Right ventricle myocardium superior (tissue), 1 donor: ENCODE data around the gene TRNAU1AP. TPM values are rescaled to one million over a fixed set of nuclear protein-coding genes. Genes with fewer than 3 reads are reported as not detected.
A peak's percentile ranks its signal among the peaks of the same experiment; 100 is the strongest.
"Not testable (repeated sequence)": the region's sequence is repeated elsewhere in the genome, so short reads cannot be mapped to it uniquely, and the experiment has no call there.

Experiments used
- ATAC-seq: fragments of 200-7000 bp; cut with Tn5 transposase; one replicate; pipeline ENCODE4 v1.9.1; 2020; ENCODE audit warnings: mild to moderate bottlenecking; ENCODE audit not compliant: poor library complexity
- DNase-seq: peaks from one replicate; pipeline ENCODE4 v3.0.0-alpha.2; 2020
- intact Hi-C: fragments of 100-400 bp; cut with DNase I; formaldehyde crosslinking; loops from one replicate; pipeline ENCODE4 v1.11.2; 2022
- total RNA-seq: library from RNA; stranded (reverse); fragmentation: NEBNext Ultra II Directional; extraction: Animal tissue kit (Norgen Biotek cat#: 25700); gene quantifications from one replicate; pipeline ENCODE4 v1.2.1, GENCODE V29; 2021
- donor health status: DM: no; HTN: yes; CAD: no; lungs with severe emphysema.

TRNAU1AP gene
- total RNA-seq, 1 donor from 2014 or later: 11.7 TPM

DNA sequence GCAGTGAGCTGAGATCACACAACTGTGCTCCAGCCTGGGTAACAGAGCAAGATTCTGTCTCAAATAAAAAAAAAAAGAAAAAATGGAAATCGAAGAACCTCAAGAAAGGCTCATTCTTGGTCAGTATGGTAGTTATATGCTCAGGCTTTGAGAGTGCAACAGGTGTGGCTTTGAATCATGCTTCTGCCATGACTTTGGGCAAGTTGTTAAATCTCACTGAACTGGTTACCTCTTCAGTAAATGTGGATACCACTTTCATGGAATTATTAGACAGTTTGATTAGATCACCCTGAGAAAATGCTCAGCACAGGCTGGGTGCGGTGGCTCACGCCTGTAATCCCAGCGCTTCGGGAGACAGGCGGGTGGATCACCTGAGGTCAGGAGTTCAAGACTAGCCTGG is 12.8 kb downstream of the TRNAU1AP start:
- DNase-seq (no peak), ATAC-seq (no peak)
- intact Hi-C loops: no loop called here

DNA sequence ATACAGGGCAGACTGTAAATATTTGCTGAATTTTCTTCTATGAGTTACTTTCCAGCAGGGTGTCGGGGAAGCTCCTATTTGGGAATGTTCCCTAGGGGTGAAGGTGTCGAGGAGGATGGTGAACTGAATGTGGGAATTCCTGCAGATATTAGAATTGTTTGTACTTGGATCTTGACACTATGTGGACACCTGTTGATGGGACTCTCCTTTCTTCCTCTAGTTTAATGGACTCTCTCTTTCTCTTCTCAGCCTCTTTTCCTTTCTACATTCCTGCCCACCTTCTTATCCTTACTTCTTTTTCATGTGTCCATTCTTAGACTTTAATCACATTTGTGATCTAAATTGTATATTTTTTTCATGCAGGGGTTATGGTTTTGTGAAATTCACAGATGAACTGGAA is 14.0 kb downstream of the TRNAU1AP start:
- no peak for DNase-seq
- ATAC-seq: no peak
- intact Hi-C loops: no loop called here

DNA sequence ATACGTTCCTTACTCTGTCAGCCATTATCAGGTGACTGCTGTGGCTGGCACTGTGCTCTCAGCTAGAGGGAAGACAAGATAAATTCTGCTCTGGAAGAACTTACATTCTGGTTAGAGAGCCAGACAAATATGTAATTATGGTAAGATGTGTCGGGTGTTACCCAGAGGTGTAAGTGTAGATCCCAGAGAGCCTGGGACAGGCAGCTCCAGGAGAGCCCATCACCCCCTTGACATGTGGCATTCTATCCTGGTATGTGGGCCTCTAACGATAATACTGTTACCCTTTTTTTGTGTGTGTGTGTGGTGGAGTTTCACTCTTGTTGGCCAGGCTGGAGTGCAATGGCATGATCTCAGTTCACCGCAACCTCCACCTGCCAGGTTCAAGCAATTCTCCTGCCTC is 19.0 kb downstream of the TRNAU1AP start:
- DNase-seq: no peak
- no peak for ATAC-seq
- intact Hi-C loops: no loop called here

DNA sequence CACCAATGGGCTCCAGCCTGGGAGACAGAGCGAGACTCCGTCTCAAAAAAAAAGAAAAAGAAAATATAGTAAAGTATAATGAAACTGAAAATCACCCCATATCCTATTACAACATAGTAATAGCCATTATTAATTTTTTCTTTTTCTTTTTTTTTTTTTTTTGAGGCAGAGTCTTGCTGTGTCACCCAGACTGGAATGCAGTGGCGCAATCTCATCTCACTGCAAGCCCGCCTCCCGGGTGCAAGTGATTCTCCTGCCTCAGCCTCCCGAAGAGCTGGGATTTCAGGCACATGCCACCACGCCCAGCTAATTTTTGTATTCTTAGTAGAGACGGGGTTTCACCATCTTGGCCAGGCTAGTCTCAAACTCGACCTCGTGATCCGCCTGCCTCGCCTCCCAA is 20.0 kb downstream of the TRNAU1AP start:
- intact Hi-C loops, ATAC-seq, DNase-seq: not testable (repeated sequence)

DNA sequence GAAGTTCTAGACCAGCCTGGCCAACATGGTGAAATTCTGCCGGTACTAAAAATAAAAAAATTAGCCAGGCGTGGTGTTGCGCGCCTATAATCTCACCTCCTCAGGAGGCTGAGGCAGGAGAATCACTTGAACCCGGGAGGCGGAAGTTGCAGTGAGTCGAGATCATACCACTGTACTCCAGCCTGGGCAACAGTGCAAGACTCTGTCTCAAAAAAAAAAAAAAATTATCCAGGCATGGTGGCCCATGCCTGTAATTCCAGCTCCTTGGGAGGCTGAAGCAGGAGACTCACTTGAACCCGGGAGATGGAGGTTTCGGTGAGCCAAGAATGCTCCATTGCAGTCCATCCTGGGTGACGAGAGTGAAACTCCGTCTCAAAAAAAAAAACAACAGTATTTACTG is 20.7 kb downstream of the TRNAU1AP start:
- no peak for ATAC-seq
- intact Hi-C loops: no loop called here
- DNase-seq: no peak

DNA sequence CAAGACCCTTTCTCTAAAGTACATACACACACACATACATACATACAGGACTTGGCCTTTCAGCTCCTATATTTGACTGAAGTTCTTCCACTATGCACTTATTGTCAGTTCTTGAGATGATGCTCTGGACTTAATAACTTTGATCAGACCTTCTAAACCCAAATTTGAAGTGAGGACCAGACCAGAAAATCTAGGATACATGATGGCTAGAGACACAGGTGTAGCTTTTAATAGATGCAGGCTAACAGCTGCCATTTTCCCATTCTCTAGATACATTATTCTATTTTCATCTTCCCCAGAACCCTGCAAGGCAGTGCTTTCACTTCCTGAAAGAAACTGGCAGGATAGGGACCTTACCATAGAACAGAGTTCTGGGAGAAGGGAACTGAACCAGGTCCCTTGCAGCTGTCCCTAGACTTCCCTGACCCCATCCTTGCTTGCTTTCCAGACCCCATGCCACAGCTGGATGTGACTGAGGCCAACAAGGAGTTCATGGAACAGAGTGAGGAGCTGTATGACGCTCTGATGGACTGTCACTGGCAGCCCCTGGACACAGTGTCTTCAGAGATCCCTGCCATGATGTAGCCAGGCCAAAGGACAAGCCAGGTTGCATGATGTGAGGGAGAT is 24.3 kb downstream of the TRNAU1AP start:
- intact Hi-C loops: no loop called here
- DNase-seq (no peak), ATAC-seq (no peak)

DNA sequence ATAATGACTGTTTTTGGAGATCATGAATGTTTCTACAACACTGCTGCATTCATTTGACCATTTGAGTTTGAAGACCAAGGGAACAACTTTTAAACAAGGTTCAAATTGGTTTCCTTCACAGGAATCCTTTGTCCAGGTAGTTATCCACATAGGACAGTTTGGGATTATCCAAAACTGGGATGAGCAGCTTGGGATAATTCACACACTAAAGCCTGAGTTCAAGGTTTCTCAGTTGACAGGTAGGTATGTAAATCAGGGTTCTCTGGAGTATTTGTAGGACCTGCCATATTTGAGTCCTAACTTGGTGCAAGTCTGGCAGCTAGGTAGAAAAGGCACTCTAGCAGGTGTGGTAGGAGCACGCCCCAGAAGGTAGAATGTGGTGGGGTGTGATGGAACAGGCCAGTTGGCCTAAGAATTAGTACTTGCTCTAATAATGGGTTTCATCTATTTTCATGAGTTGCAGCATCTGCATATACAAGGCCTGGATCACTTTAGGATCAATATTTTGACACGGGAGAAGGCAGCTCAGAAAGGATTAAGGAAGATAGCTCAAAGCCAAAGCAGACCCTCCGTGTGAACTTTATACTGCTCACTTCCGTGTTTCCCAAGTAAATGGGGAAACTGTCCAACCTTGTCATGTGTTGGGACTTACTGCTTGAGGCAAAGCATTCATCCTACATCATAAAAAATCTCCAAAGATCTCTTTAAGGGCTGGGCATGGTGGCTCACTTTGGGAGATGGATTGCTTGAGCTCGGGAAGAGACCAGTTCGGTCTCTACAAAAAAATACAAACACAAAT is 25.1 kb downstream of the TRNAU1AP start:
- intact Hi-C loops: no loop called here
- no peak for ATAC-seq

DNA sequence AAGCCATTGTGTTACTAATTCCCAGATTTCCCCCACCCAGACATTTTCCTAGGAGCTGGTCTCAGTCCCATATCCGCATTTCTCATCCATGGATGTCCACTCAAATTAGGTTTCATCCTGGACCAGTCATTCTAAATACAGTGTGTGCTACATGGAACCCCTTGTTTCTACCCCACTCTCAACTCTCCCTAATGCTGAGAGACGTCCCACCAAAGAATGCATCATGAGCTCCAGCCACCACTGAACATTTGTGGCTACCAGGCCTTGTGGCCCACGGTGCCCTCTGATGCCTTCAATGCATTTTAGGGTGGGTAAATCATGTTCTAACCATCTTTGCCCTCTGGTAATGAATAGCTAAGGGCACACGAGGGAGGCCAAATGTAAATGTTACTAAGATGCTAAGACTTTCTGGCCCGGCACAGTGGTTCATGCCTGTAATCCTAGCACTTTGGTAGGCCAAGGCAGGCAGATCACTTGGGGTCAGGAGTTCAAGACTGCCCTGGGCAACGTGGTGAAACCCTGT is 25.9 kb downstream of the TRNAU1AP start:
- no peak for ATAC-seq
- no peak for DNase-seq
- intact Hi-C loops: no loop called here

More for the DNA sequence above, 25.1 kb downstream of the TRNAU1AP start:
- no peak for DNase-seq

DNA sequence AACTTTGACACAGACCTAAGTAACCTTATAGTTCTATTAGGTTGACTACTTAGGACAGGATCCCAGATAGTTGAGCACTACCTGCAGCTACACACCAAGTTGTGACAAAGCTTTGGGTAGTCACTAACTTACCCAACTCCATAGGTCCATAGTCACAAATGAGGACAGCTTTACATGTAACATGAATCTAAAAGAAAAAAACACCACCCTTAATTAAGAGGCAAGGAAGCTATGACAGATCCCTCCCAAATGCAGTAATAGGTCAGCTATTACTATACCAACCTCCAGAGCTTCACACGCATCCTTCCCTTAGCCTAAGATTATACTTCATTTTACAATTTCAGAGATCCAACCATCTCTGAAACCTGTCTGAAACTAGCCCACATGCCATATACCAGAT is 26.5 kb downstream of the TRNAU1AP start:
- DNase-seq (no peak), ATAC-seq (no peak)
- intact Hi-C loops: no loop called here

DNA sequence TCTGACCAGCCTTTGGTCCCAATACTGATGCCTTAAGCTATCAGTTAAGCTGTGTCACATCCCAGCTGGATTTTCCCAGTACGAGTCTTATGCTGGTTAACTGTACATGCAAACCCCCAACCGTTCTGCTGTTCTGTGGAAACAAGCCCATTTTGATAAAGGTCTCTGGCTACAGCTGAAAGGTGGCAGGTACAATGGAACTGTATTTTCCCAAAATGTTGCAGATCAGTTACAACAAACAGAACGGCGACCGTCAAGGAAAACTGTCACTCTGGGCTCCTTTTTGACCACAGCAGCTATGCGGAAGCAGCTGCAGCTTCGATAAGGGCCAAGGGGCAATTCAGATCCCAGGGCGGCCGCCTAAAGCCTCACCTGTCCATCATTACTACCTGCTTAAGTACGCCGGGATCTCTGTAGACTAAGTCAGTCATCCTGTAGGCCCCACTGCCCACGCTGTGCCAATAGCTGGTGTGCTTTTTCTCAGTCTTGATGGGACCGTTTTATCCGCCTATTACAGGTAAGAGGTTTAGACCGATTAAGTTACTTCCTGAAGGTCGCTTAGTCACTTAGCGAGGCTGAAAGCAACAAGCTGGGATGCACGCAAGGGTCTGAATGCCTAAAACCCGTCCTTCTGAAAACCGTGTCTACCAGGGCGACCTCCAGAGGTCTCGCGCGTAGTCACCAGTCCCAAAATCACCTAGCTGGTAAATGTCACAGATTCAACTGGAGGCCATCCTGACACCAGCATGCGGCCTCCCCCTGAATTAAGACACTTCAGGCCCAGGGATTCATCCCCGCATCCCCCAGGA is 28.0 kb downstream of the TRNAU1AP start:
- intact Hi-C loops: no loop called here
- DNase-seq (no peak), ATAC-seq (peak; percentile 33)

DNA sequence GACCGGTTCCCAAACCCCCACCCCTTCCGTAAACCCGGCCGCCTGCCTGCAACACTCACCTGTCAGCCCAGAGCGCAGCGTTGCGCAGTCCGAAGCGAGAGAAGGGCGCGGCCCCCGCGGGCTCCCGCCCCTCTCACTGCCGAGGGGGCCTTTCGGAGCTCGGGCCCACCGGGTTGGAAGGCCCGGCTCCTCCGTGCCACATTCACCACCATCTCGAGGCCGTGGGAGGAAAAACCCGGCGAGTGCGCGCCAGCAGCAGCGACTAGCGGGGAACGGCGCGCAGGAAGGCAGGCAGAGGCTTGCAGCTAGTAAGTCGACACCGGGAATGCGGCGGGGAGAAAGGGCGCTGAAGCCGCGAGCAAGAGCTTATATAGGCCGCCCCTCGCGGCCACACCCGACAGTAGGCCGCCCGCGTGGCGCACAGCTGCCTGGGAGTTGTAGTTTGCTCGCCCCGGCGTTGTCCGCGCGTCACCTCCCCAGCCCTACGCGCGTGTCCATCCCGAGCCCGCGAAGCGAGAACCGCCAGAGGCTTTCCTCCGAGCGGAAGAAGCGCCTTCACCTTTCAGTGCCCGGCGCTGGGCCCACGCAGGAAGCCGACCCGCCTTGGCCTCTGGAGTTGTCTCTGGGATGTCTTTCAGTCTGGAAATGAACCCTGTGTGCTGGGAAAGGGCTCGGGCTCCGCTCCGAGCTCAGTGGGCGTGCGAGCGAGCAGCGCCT is 28.8 kb downstream of the TRNAU1AP start:
- peak; percentile 98 for DNase-seq
- ATAC-seq: peak; percentile 99
- intact Hi-C loops: no loop called here

DNA sequence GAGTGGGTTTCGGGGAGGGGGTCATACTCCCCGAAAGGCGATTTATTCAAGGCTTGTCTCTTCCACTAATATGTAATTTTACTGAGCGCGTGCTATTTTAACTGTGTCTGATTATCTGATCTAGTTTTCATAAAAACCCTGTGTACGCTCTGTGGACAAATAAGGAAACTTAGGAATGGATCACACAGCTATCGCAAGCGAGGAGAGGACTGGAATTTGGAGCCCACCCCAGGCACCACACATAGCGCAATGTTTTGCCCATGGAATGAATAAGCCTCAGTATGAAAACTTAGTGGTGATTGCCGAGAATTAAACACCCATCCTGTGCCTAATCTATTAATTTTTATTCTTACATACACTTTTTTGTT is 29.3 kb downstream of the TRNAU1AP start:
- DNase-seq: no peak
- ATAC-seq: peak; percentile 23
- intact Hi-C loops: no loop called here

DNA sequence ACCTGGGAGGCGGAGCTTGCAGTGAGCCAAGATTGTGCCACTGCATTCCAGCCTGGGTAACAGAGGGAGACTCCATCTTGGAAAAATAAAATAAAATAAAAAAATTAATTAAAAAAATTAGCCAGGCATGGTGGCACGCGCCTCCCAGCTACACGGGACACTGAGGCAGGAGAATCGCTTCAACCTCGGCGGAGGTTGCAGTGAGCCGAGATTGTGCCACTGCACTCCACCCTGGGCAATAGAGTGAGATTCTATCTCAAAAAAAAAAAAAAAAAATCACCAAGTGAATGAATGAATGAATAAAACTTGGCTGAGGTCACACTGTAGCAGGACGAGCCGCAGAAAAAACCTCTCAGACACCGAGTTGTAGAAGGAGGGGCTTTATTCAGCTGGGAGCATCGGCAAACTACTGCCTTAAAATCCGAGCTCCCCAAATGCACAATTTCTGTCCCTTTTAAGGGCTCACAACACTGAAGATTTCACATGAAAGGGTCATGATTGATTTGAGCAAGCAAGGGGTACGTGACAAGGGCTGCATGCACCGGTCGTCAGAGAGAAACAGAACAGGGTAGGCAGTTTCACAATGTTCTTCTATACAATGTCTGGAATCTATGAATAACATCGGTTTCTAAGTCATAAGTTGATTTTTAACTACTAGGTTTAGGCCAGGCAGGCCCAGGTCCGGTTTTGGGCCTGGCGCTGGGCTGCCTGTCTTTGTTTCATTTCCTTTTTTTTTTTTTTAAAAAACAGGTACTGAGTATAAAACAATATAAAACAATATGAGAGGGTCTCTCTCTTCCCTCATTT is 33.9 kb downstream of the TRNAU1AP start:
- intact Hi-C loops, ATAC-seq, DNase-seq: not testable (repeated sequence)

DNA sequence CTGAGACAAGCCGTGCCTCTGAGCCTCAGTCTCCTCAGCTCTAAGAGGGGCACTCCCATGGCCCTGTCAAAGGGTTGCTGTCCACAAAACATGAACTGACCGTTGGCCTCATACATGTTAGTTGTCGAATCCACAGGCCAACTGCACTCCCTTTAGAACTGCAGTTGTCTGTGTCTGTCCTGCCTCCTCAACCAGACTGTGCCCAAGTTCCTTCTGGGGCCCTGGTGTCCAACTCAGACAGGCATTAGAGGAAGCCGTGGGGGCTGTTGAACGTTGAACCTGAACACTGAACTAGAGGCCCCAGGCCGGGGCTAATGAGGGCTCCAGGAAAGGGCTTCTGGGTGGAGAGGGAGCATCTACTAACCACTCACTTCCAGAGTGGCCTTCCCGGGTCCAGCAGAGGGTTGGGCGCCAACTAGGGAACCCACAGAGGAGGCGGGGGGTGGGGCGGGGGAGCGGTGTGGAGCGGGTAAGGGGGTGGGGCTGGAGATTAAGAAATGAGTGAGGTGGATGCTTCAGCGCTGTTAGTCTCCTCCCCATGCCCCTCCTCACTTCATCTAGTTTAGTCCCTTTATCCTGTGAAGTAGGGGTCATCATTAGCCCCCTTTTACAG is 38.9 kb downstream of the TRNAU1AP start, which contains the start of gene RAB42:
RAB42 (plus strand) TSS at position 558 of the 613 bp plus-strand sequence. CDS start 247 bp downstream, outside the sequence.
- peak; percentile 58 for DNase-seq
- peak; percentile 51 for ATAC-seq
- intact Hi-C loops: no loop called here

DNA sequence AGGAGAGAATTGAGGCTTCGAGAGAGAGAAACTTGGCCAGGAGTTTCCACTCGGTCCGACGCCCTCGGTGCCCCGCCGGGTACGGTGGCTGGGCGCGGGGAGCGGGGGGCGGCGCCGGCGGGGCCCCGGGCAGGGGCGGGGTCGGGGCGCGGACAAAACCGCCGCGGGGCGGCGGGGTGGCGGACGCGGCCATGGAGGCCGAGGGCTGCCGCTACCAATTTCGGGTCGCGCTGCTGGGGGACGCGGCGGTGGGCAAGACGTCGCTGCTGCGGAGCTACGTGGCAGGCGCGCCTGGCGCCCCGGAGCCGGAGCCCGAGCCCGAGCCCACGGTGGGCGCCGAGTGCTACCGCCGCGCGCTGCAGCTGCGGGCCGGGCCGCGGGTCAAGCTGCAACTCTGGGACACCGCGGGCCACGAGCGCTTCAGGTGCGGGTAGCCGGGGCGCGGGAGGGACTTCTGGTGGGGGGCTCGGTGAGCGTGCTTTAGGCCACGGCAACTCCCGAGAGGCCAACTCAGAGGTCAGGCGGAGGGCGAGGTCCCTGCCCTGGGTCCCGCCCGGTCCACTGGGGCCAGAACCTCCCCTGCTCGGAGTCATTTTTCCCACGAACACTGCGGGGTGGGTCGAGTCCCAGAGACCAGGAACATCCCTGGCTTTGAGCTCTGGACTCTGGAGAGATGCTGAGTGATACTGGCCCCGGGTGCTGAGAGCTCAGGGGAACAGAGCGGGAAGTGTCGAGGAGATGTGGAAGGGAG is 39.6 kb downstream of the TRNAU1AP start:
- intact Hi-C loops: no loop called here
- peak; percentile 46 for DNase-seq
- ATAC-seq: peak; percentile 81

DNA sequence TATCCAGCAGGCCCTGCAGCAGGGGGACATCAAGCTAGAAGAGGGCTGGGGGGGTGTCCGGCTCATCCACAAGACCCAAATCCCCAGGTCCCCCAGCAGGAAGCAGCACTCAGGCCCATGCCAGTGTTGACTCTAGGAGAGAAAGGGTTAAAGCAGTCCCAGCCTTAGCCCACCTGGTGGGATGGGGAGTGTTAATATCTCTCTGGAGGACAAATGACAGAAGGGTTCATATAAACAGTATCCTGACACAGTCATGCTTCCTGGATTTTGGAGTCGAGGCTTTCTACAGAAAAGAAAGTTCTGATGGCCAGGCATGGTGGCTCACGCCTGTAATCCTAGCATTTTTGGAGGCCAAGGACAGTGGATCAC is 41.1 kb downstream of the TRNAU1AP start:
- intact Hi-C loops, ATAC-seq, DNase-seq: not testable (repeated sequence)
